EH (cell line): ENCODE data around the gene BIRC2.

Experiments used
- DNase-seq: peaks from one replicate; pipeline ENCODE4 v3.0.0-alpha.2; 2015; ENCODE audit warnings: low read depth

The BIRC2 gene

DNA sequence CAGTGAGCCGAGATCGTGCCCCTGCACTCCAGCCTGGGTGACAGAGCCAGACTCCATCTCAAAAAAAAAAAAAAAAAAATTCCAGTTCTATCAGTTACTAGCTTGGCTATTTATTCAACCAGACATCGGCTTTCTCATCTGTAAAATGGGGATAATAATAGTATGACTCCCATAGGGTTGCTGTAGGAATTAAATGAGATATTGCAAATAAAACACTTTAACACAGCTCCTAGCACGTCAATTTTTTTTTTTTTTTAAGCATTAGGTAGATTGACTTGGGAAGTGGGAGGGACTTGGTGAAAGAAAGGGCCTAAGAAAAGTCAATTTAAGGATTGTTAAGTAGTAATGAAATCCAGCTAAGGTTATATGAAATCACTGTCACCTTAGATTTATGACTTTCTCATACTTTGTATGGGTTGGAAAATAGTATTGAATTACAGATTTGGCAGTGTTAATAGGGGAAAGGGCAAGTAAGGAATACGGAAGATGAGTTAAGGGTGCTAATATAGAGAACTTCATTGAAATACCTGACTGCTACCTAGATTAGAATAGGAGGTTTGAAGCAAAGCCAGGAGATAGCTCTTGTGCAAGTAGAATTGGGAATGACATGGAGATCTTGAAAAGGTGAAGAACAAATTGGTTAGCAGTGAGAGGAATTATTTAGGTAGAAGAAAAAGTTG is 28.8 kb downstream of the BIRC2 start:
- DNase-seq, result no peak

GRCh38 chr11:102377891-102378290 is 30.9 kb downstream of the BIRC2 start:
- no peak for DNase-seq

GRCh38 chr11:102378818-102379217 is 31.8 kb downstream of the BIRC2 start:
- no peak for DNase-seq

GRCh38 chr11:102382384-102382783 is 35.4 kb downstream of the BIRC2 start:
- no peak for DNase-seq

DNA sequence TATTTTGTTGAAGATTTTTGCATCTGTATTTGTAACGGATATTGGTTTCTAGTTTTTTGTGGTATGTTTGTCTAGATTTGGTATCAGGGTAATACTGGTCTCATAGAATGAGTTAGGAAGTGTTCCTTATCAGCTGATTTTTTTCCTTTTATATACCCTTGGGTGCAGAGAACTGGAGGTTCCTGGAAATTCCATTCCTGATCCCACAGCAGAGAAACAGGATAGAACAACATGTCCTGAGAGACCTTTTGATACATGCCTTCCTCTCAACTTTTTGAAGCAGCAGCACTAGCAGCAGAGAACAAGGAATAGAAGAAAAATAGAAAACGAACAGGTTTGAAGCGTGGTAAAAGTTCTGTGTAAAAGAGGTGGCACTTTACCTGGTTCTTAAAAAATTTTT is 36.8 kb downstream of the BIRC2 start:
- DNase-seq, result no peak

- no peak for DNase-seq
Measured at GRCh38 chr11:102384419-102385079, 37.5 kb downstream of the BIRC2 start.

DNA sequence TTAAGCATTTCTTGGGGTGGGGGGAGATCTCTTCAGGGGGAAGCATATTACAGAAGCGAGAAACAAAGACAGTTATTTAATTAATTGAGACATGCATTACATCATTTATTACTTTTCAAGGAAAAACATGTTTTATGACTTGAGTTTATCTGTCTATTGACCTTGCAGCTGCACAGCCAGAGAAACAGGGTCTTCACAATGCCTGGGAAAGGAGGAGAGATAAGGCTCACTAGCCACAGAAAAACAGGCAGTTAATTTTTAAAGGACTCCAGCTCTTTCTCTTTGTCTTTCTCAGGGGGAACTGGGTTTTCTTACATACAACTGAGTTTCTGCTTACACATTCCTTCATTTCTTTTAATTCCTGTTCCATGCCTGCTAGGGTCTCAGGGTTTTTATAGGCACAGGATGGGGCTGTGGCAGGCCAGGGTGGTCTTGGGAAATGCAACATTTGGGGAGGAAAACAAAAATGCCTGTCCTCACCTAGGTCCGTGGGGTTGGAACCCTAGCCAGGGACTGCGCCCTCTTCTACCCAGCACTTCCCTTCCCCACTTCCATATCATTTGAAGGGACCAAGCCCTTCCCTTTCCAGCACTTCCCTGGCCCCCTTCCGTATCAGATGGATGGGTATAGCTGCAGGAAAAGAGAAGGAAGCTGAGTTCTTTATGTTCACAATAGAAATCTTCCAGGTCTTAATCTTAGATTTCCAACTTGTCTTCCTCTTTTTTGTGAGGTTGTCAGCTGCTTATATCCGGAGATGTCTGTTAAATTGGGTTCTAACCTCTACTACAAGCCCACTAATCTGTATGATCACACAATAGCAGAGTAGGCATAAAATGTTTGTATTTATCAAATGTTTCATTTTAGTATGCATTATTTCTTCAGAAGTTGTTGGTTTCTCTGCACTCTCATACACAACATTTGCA is 38.3 kb downstream of the BIRC2 start:
- DNase-seq, result no peak

DNA sequence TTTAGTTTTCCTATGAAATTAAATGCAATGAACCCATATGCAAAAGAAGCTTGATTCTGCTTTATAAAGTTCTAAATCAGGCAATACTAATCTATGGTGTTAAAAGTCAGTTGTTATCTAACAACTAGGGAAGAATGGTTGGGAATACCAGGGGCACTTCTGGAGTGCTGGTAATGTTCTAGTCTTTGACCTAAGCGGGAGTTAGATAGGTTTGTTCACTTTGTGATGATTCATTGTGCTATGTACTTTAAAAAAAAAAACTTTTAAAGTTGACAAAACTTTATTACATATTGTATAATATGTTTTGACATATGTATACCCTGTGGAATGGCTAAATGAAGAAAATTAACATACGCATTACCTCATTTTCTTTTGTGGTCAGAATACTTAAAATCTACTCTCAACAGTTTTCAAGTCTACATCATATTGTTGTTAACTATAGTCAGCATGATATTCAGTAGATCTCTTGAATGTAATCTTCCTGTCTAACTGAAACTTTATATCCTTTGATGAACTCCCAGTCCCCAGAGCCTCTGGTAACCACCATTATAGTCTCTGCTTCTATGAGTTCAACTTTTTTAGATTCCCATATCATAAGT is 39.2 kb downstream of the BIRC2 start:
- no peak for DNase-seq

DNA sequence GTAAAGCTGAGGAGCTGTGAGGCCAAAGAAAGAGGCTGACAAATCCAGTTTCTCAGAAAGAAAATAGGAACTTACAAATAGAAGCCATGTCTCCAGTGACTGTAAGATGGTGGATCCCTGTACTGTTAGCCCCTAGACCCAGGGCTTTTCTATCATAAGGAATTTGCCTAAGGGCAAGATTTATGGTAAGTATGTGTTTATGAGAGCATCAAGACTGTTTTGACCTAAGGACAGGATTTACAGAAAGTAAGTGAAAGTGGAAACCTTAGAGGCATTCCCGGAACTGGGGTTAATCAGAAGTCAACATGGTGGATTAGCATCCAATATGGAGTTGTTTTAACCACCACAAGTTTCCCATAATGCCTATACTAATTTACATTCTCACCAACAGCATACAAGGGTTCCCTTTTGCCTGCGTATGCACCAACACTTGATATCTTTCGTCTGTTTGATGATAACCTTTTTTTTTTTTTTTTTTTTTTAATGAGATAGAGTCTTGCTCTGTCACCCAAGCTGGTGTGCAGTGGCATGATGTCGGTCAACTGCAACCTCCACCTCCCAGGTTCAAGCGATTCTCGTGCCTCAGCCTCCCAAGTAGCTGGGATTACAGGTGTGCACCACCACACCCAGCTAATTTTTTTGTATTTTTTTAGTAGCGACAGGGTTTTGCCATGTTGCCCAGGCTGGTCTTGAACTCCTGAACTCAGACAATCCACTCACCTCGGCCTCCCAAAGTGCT is 40.2 kb downstream of the BIRC2 start:
- DNase-seq, result peak; percentile 18

DNA sequence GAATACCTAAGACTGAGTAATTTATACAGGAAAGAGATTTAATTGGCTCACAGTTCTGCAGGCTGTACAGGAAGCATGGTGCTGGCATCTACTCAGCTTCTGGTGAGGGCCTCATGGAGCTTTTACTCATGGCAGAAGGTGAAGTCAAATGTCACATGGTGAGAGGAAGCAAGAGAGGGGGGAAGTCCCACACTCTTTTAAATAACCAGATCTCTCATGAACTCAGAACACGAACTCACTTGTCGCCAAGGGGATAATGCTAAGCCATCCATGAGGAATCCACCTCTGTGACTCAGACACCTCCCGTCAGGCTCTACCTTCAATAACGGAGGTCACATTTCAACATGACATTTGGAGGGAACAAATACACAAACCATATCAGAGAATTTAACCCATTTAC is 42.2 kb downstream of the BIRC2 start:
- no peak for DNase-seq

GRCh38 chr11:102390667-102391465 is 43.9 kb downstream of the BIRC2 start:
- DNase-seq, result peak; percentile 75

- no peak for DNase-seq
Measured at GRCh38 chr11:102391549-102392237, 44.7 kb downstream of the BIRC2 start.

DNA sequence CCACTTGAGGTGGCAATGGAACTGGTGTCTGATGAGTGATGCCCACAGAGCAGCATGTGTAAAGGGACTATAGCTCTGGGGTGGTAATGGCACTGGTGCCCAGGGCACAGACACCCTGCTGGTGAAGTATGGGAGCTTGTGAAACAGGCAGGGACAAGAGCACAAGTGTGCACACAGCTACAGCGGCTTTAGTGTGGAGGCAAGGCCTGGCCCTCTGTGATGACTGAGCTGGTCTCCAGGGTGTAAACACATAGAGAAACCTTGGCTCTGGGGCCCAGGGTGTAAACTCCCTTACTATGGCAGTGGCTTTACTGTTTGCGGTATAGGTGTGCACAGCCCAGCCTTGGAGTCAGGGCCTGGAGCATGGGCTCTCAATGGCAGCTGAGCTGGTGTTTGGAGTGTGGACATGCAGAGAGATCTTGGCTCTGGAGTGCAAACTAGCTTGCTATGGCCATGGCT is 46.3 kb downstream of the BIRC2 start:
- no peak for DNase-seq

DNA sequence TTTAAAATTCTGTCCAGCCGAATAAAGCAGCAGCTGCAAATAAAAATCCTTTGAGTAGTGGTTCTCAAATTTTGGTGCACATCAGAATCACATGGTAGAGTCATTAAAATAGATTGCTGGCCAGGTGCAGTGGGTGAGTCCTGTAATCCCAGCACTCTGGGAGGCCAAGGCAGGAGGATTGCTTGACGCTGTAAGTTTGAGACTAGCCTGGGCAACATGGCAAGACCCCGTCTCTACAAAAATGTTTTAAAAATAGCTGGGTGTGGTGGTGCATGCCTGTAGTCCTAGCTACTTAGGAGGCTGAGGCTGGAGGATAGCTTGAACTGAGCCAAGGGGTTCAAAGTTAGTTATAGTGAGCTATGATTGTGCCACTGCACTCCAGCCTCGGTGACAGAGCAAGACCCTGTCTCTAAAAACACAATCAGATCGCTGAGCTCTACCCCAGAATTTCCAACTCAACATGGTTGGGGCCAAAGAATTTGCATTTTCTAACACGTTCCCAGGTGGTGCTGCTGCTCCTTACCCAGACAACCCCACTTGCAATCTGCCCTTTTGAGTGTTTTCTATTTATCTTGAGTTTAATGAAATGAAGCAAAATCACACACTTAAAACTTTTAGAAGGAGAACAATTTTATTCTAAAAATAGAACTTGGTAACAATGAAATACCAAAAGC is 48.8 kb downstream of the BIRC2 start:
- no peak for DNase-seq

DNA sequence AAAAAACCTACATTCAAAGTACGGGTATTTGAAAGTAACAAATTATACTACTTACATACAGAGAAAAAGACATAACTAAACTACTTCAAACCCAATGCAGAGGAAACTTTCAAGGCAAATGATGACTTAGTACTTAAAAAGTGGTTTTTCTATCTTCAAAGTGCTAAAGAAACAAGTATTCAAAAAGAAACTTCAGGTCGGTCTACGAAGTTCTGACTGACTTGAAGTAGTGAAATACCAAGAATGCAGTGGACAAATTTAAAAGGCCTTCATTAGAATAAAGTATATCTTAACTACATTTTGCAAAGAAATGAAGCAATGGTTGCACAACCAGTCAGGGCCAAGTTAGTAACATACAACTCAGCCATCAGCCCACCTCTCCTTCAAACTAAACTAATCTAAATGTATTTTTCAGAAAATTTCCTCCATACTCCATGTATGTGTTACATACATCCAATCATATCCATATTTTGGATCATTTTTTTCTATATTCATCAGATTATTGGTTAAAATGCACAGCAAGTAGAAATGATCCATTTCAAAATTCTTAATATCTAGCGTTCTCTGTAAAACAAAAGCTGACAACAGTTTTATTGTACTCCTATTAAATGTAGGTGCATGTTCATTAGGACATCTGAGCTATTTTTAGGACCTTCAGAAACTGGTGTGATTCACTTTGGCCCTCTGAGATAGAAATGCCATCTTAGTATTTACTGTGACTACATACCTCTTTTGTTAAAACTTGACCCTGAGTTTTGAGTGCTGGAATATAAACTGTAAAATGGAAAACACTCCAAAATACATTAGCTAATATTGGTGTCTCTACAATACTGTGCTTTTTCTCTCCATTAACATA is 49.9 kb downstream of the BIRC2 start:
- peak; percentile 49 for DNase-seq

GRCh38 chr11:102398297-102398696 is 51.3 kb downstream of the BIRC2 start:
- DNase-seq, result no peak

GRCh38 chr11:102399189-102399588 is 52.2 kb downstream of the BIRC2 start:
- DNase-seq, result no peak

GRCh38 chr11:102400603-102401002 is 53.6 kb downstream of the BIRC2 start:
- no peak for DNase-seq

- no peak for DNase-seq
Measured at GRCh38 chr11:102401905-102402304, 54.9 kb downstream of the BIRC2 start.
